H9 (cell line): ENCODE results near the gene SCN8A. TPM values are rescaled to one million over a fixed set of nuclear protein-coding genes. Genes with fewer than 3 reads are reported as not detected.
A peak's percentile ranks its signal among the peaks of the same experiment; 100 is the strongest.

Experiments
- DNase-seq: peaks from one replicate; pipeline ENCODE4 v3.0.0-alpha.2; 2017
- H2AFZ ChIP-seq: one replicate; pipeline ENCODE4 v1.6.1; 2013; ENCODE audit warnings: mild to moderate bottlenecking, low read length, control low read depth, moderate library complexity
- H2AK5ac ChIP-seq: 2 replicates; pipeline ENCODE4 v1.6.1; 2013; ENCODE audit warnings: low read length, control low read depth, mixed read lengths; ENCODE audit not compliant: insufficient read length
- H2BK120ac ChIP-seq: one replicate; pipeline ENCODE4 v1.6.1; 2013; ENCODE audit warnings: low read depth, mild to moderate bottlenecking, low read length, control low read depth, inconsistent platforms; ENCODE audit not compliant: poor library complexity, severe bottlenecking
- H2BK12ac ChIP-seq: 2 replicates; pipeline ENCODE4 v1.6.1; 2013; ENCODE audit warnings: low read length, control low read depth, mixed read lengths, low read depth; ENCODE audit not compliant: insufficient read length
- H2BK15ac ChIP-seq: 2 replicates; pipeline ENCODE4 v1.6.1; 2013; ENCODE audit warnings: low read depth, low read length, control low read depth
- H2BK20ac ChIP-seq: one replicate; pipeline ENCODE4 v1.6.1; 2013; ENCODE audit warnings: low read depth, mild to moderate bottlenecking, low read length, control low read depth, inconsistent platforms; ENCODE audit not compliant: poor library complexity, severe bottlenecking
- H2BK5ac ChIP-seq: 2 replicates; pipeline ENCODE4 v1.6.1; 2013; ENCODE audit warnings: low read length, control low read depth, mixed read lengths; ENCODE audit not compliant: insufficient read length
- H3K14ac ChIP-seq: 2 replicates; pipeline ENCODE4 v1.6.1; 2013; ENCODE audit warnings: low read length, control low read depth; ENCODE audit not compliant: insufficient read depth
- H3K18ac ChIP-seq: 2 replicates; pipeline ENCODE4 v1.6.1; 2013; ENCODE audit warnings: low read depth, mild to moderate bottlenecking, mixed read lengths, low read length, control low read depth; ENCODE audit not compliant: insufficient read length
- H3K23ac ChIP-seq: 2 replicates; pipeline ENCODE4 v1.6.1; 2013; ENCODE audit warnings: low read length, control low read depth, mixed read lengths, low read depth; ENCODE audit not compliant: insufficient read length
- H3K23me2 ChIP-seq: 2 replicates; pipeline ENCODE4 v1.6.1; 2013; ENCODE audit warnings: low read depth, mild to moderate bottlenecking, mixed read lengths, low read length, control low read depth; ENCODE audit not compliant: insufficient read length, poor library complexity, severe bottlenecking
- H3K27ac ChIP-seq: 2 replicates; pipeline ENCODE4 v1.5.1; 2013; ENCODE audit warnings: low read length, control low read depth, mixed read lengths, low read depth; ENCODE audit not compliant: insufficient read length
- H3K27me3 ChIP-seq: 2 replicates; pipeline ENCODE4 v1.6.1; 2013; ENCODE audit warnings: low read length, control low read depth, inconsistent platforms; ENCODE audit not compliant: insufficient read depth
- H3K4ac ChIP-seq: 2 replicates; pipeline ENCODE4 v1.6.1; 2013; ENCODE audit warnings: low read depth, mild to moderate bottlenecking, control low read depth, inconsistent platforms, low read length, moderate library complexity
- H3K4me1 ChIP-seq: 2 replicates; pipeline ENCODE4 v1.6.1; 2013; ENCODE audit warnings: low read length, control low read depth, inconsistent platforms; ENCODE audit not compliant: insufficient read depth
- H3K4me2 ChIP-seq: 2 replicates; pipeline ENCODE4 v1.6.1; 2013; ENCODE audit warnings: low read length, control low read depth, mixed read lengths; ENCODE audit not compliant: insufficient read length, insufficient read depth
- H3K56ac ChIP-seq: 2 replicates; pipeline ENCODE4 v1.6.1; 2013; ENCODE audit warnings: low read depth, mild to moderate bottlenecking, mixed read lengths, low read length, control low read depth; ENCODE audit not compliant: insufficient read length
- H3K79me1 ChIP-seq: 2 replicates; pipeline ENCODE4 v1.6.1; 2013; ENCODE audit warnings: low read depth, mild to moderate bottlenecking, moderate library complexity, low read length, control low read depth, inconsistent platforms; ENCODE audit not compliant: insufficient read depth, poor library complexity, severe bottlenecking
- H3K79me2 ChIP-seq: 2 replicates; pipeline ENCODE4 v1.6.1; 2013; ENCODE audit warnings: low read length, control low read depth, inconsistent platforms; ENCODE audit not compliant: insufficient read depth
- H3K9ac ChIP-seq: 2 replicates; pipeline ENCODE4 v1.6.1; 2013; ENCODE audit warnings: low read length, control low read depth, mixed read lengths; ENCODE audit not compliant: insufficient read length; ENCODE audit errors: extremely low read depth
- H3K9me3 ChIP-seq: one replicate; pipeline ENCODE4 v1.6.1; 2013; ENCODE audit warnings: low read depth, low read length, inconsistent platforms; ENCODE audit not compliant: control insufficient read depth
- H3T11ph ChIP-seq: one replicate; pipeline ENCODE4 v1.6.1; 2013; ENCODE audit warnings: mild to moderate bottlenecking, low read length, control low read depth, inconsistent platforms
- H4K20me1 ChIP-seq: one replicate; pipeline ENCODE4 v1.6.1; 2013; ENCODE audit not compliant: control insufficient read depth, insufficient read length, insufficient read depth
- H4K5ac ChIP-seq: 2 replicates; pipeline ENCODE4 v1.6.1; 2013; ENCODE audit warnings: low read depth, mild to moderate bottlenecking, mixed read lengths, low read length, control low read depth; ENCODE audit not compliant: insufficient read length
- H4K8ac ChIP-seq: replicated peaks from 2 replicates; pipeline ENCODE4 v1.6.1; 2013; ENCODE audit warnings: low read length, control low read depth, mixed read lengths, low read depth; ENCODE audit not compliant: insufficient read length
- H4K91ac ChIP-seq: 2 replicates; pipeline ENCODE4 v1.6.1; 2013; ENCODE audit warnings: low read depth, mild to moderate bottlenecking, moderate library complexity, mixed read lengths, low read length, control low read depth; ENCODE audit not compliant: insufficient read length
- H3K27ac Mint-ChIP-seq, 3 experiments: 2 replicates in 2 of 3; 3 replicates in 1 of 3; pipeline ENCODE4 v1.8.0; 2020 to 2021; ENCODE audit warnings: mixed read lengths in 3 of 3, mild to moderate bottlenecking in 1 of 3, moderate library complexity in 1 of 3
- H3K27me3 Mint-ChIP-seq: 2 replicates; pipeline ENCODE4 v1.8.0; 2021; ENCODE audit warnings: low read depth, mild to moderate bottlenecking, moderate library complexity, mixed read lengths
- H3K36me3 Mint-ChIP-seq, 3 experiments: 2 replicates in 2 of 3; 3 replicates in 1 of 3; pipeline ENCODE4 v1.8.0; 2020 to 2021; ENCODE audit warnings: low read depth in 3 of 3, mixed read lengths in 3 of 3; ENCODE audit not compliant: insufficient read depth in 1 of 3
- H3K4me1 Mint-ChIP-seq, 2 experiments: 2 replicates each; pipeline ENCODE4 v1.8.0; 2020; ENCODE audit warnings: mixed read lengths in 2 of 2
- H3K4me3 Mint-ChIP-seq, 2 experiments: 2 replicates in 1 of 2; 3 replicates in 1 of 2; pipeline ENCODE4 v1.8.0; 2020 to 2021; ENCODE audit warnings: mild to moderate bottlenecking in 2 of 2, mixed read lengths in 2 of 2, moderate library complexity in 1 of 2
- H3K9me3 Mint-ChIP-seq, 2 experiments: 2 replicates in 1 of 2; 3 replicates in 1 of 2; pipeline ENCODE4 v1.8.0; 2020; ENCODE audit warnings: mild to moderate bottlenecking in 2 of 2, mixed read lengths in 2 of 2, moderate library complexity in 1 of 2
- WGBS: extraction: QIAGEN DNeasy Blood & Tissue Kit; methylation state at CpG from one replicate; pipeline ENCODE4 v1.1.7; 2013; ENCODE audit warnings: missing lambda C conversion rate, low lambda C conversion rate, mixed read lengths; ENCODE audit not compliant: insufficient read length; ENCODE audit errors: extremely low coverage; 5-methylcytosine and 5-hydroxymethylcytosine counted together
- total RNA-seq: library from RNA; stranded (reverse); gene quantifications from 2 replicates; pipeline ENCODE4 v1.2.1, GENCODE V29; 2021
- TF ChIP-seq, protein P1 (sequence below): fragments of 200-600 bp; sonication (generic); conservative IDR thresholded peaks from 3 replicates; pipeline ENCODE4 v1.8.0; 2021; ENCODE audit warnings: antibody characterized with exemption, mild to moderate bottlenecking

Gene SCN8A
- total RNA-seq, 1 experiment from 2014 or later, result 15.2 TPM

DNA sequence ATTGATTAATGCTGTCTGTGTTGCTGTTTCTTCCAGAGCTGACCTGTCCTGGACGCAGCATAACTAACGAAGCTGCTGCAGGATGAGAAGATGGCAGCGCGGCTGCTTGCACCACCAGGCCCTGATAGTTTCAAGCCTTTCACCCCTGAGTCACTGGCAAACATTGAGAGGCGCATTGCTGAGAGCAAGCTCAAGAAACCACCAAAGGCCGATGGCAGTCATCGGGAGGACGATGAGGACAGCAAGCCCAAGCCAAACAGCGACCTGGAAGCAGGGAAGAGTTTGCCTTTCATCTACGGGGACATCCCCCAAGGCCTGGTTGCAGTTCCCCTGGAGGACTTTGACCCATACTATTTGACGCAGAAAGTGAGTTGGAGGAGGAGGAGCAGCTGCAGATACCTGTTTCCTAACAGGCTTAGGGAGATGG, 71.7 kb downstream of the SCN8A start:
- H3T11ph ChIP-seq, result no peak overlapping the region
- H2AK5ac ChIP-seq, result no peak overlapping the region
- H3K27ac ChIP-seq, result no peak overlapping the region
- no peak overlapping the region for H3K4me2 ChIP-seq
- Mint-ChIP-seq H3K27ac (peak overlapping the region in 2 of 3 experiments; percentile 17 to 27; a peak in 4 of 7 replicates), H3K4me1 (peaks cover 43 to 50% of the 10 kb centered on the region in 2 experiments), H3K27me3 (no peaks in the 10 kb centered on the region), H3K36me3 (peaks cover 14 to 21% (median 20%) of the 10 kb centered on the region in 3 experiments), H3K9me3 (no peaks in the 10 kb centered on the region; a peak in 1 of 5 replicates), H3K4me3 (no peak overlapping the region)
- no peak overlapping the region for H4K91ac ChIP-seq
- peaks cover 3% of the 10 kb centered on the region for H3K79me1 ChIP-seq
- no peak overlapping the region for H2BK12ac ChIP-seq
- no peak overlapping the region for H3K23ac ChIP-seq
- H4K5ac ChIP-seq, result no peak overlapping the region
- no peak overlapping the region for H4K8ac ChIP-seq
- no peak overlapping the region for H3K9ac ChIP-seq
- H3K79me2 ChIP-seq, result no peaks in the 10 kb centered on the region
- no peak for DNase-seq
- H3K4ac ChIP-seq, result no peak overlapping the region
- H3K14ac ChIP-seq, result no peak overlapping the region; the same call in 1 of the 2 replicates
- TF ChIP-seq, protein P1, sequence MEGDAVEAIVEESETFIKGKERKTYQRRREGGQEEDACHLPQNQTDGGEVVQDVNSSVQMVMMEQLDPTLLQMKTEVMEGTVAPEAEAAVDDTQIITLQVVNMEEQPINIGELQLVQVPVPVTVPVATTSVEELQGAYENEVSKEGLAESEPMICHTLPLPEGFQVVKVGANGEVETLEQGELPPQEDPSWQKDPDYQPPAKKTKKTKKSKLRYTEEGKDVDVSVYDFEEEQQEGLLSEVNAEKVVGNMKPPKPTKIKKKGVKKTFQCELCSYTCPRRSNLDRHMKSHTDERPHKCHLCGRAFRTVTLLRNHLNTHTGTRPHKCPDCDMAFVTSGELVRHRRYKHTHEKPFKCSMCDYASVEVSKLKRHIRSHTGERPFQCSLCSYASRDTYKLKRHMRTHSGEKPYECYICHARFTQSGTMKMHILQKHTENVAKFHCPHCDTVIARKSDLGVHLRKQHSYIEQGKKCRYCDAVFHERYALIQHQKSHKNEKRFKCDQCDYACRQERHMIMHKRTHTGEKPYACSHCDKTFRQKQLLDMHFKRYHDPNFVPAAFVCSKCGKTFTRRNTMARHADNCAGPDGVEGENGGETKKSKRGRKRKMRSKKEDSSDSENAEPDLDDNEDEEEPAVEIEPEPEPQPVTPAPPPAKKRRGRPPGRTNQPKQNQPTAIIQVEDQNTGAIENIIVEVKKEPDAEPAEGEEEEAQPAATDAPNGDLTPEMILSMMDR, result no peak
- H2BK5ac ChIP-seq, result no peak overlapping the region
- H3K23me2 ChIP-seq, result no peaks in the 10 kb centered on the region
- H4K20me1 ChIP-seq, result peaks cover 2% of the 10 kb centered on the region
- no peak overlapping the region for H2AFZ ChIP-seq
- WGBS, result no CpG with 5 or more reads among the region's 11 CpGs
- H3K27me3 ChIP-seq, result no peaks in the 10 kb centered on the region
- H3K4me1 ChIP-seq, result peaks cover 2% of the 10 kb centered on the region; the same call in 1 of the 2 replicates
- no peak overlapping the region for H3K56ac ChIP-seq
- H2BK15ac ChIP-seq, result no peak overlapping the region
- no peaks in the 10 kb centered on the region for H3K9me3 ChIP-seq
- H2BK120ac ChIP-seq, result no peak overlapping the region
- no peak overlapping the region for H3K18ac ChIP-seq
- no peak overlapping the region for H2BK20ac ChIP-seq
